H1 (cell line): ENCODE results near the gene CCDC148. TPM values are rescaled to one million over a fixed set of nuclear protein-coding genes. Genes with fewer than 3 reads are reported as not detected.

Source experiments
- CTCF ChIA-PET: fragments of 300-600 bp; sonication (Branson Sonifier 250); formaldehyde crosslinking; loops from one replicate; lab custom pipeline; 2021; ENCODE audit not compliant: partially characterized antibody; lab: Charles Lee
- POLR2A ChIA-PET: fragments of 300-600 bp; sonication (Branson Sonifier 250); formaldehyde crosslinking; loops from one replicate; lab custom pipeline; 2021; ENCODE audit warnings: inconsistent platforms; ENCODE audit not compliant: partially characterized antibody; lab: Charles Lee
- DNase-seq, 2 experiments: peaks; one replicate each; pipeline versions ENCODE4 v3.0.0 to v3.0.0-alpha.2; 2010 to 2022; ENCODE audit warnings: low spot score in 2 of 2, low read depth in 1 of 2, mixed read lengths in 1 of 2
- FAIRE-seq: peaks from 2 replicates; lab custom pipeline; 2011; peaks lifted over from hg19 to GRCh38; lab: Jason Lieb, UNC
- H2AFZ ChIP-seq: 2 replicates; pipeline ENCODE4 v1.8.1; 2012; ENCODE audit warnings: low read length, inconsistent platforms
- H2AK5ac ChIP-seq: 2 replicates; pipeline ENCODE4 v1.6.1; 2013; ENCODE audit warnings: low read depth, low read length
- H2BK120ac ChIP-seq: replicated peaks from 2 replicates; pipeline ENCODE3; 2013; ENCODE audit warnings: low read depth, low read length, inconsistent platforms
- H2BK12ac ChIP-seq: 2 replicates; pipeline ENCODE4 v1.6.1; 2013; ENCODE audit warnings: low read depth, low read length
- H2BK15ac ChIP-seq: 2 replicates; pipeline ENCODE4 v1.6.1; 2013; ENCODE audit warnings: low read length
- H2BK20ac ChIP-seq: 2 replicates; pipeline ENCODE4 v1.6.1; 2013; ENCODE audit warnings: low read length
- H2BK5ac ChIP-seq: 2 replicates; pipeline ENCODE4 v1.6.1; 2013; ENCODE audit warnings: low read depth, low read length
- H3K14ac ChIP-seq: 2 replicates; pipeline ENCODE4 v1.6.1; 2013; ENCODE audit warnings: inconsistent platforms; ENCODE audit not compliant: insufficient read length
- H3K18ac ChIP-seq: 2 replicates; pipeline ENCODE4 v1.6.1; 2013; ENCODE audit warnings: low read length; ENCODE audit errors: extremely low read depth
- H3K23ac ChIP-seq: 2 replicates; pipeline ENCODE4 v1.6.1; 2013; ENCODE audit warnings: inconsistent platforms; ENCODE audit not compliant: insufficient read length
- H3K23me2 ChIP-seq: 2 replicates; pipeline ENCODE4 v1.6.1; 2013; ENCODE audit warnings: low read depth, low read length
- H3K27ac ChIP-seq: 2 replicates; pipeline ENCODE4 v1.6.1; 2011; ENCODE audit warnings: low read depth, low read length, inconsistent platforms
- H3K27me3 ChIP-seq, 4 experiments: replicated peaks in 1 of 4; 1 replicate in 1 of 4; 2 replicates in 3 of 4; pipeline versions ENCODE4 v1.6.1 to v1.8.1; 2011 to 2013; ENCODE audit warnings: low read length in 3 of 4, mild to moderate bottlenecking in 3 of 4, inconsistent platforms in 2 of 4, mixed read lengths in 2 of 4, moderate library complexity in 1 of 4; ENCODE audit not compliant: control insufficient read depth in 3 of 4, insufficient read depth in 3 of 4; ENCODE audit errors: extremely low read depth in 1 of 4
- H3K36me3 ChIP-seq, 4 experiments: 2 replicates each; pipeline versions ENCODE4 v1.6.1 to v1.8.1; 2011 to 2013; ENCODE audit warnings: mild to moderate bottlenecking in 4 of 4, low read length in 3 of 4, moderate library complexity in 2 of 4, control low read depth in 1 of 4, inconsistent platforms in 1 of 4; ENCODE audit not compliant: insufficient read depth in 4 of 4, control insufficient read depth in 2 of 4
- H3K4ac ChIP-seq: replicated peaks from 2 replicates; pipeline ENCODE3; 2013; ENCODE audit warnings: low read length, low read depth, mixed read lengths, inconsistent platforms; ENCODE audit not compliant: insufficient read length
- H3K4me1 ChIP-seq, 4 experiments: replicated peaks in 1 of 4; 1 replicate in 1 of 4; 2 replicates in 3 of 4; pipeline versions ENCODE4 v1.6.1 to v1.8.1; 2011 to 2013; ENCODE audit warnings: low read length in 3 of 4, inconsistent platforms in 2 of 4, mixed read lengths in 1 of 4; ENCODE audit not compliant: insufficient read depth in 4 of 4, control insufficient read depth in 3 of 4
- H3K4me2 ChIP-seq, 2 experiments: 2 replicates each; pipeline versions ENCODE4 v1.6.1 to v1.8.1; 2011 to 2013; ENCODE audit warnings: low read depth in 2 of 2, low read length in 2 of 2, control low read depth in 1 of 2, inconsistent platforms in 1 of 2, mild to moderate bottlenecking in 1 of 2; ENCODE audit not compliant: insufficient read depth in 1 of 2
- H3K4me3 ChIP-seq, 4 experiments: fragments of 200-600, 300-600 bp in 1 of 4; sonication (generic), shearing (Covaris generic), sonication (Bioruptor Twin) in 1 of 4; 2 replicates each; pipeline versions ENCODE4 v1.5.1 to v1.8.1; 2011 to 2016; ENCODE audit warnings: low read length in 4 of 4, low read depth in 3 of 4, control low read depth in 2 of 4, inconsistent platforms in 2 of 4, mild to moderate bottlenecking in 2 of 4, mixed read lengths in 1 of 4, moderate library complexity in 1 of 4; ENCODE audit not compliant: insufficient read depth in 2 of 4; ENCODE audit errors: extremely low read depth in 1 of 4
- H3K56ac ChIP-seq: replicated peaks from 2 replicates; pipeline ENCODE3; 2013; ENCODE audit warnings: low read depth, mild to moderate bottlenecking, mixed read lengths, low read length, inconsistent platforms; ENCODE audit not compliant: insufficient read length
- H3K79me1 ChIP-seq: 2 replicates; pipeline ENCODE4 v1.6.1; 2013; ENCODE audit warnings: low read depth, low read length, control low read depth
- H3K79me2 ChIP-seq, 2 experiments: 2 replicates each; pipeline versions ENCODE4 v1.6.1 to v1.8.1; 2012 to 2013; ENCODE audit warnings: low read length in 2 of 2, mild to moderate bottlenecking in 2 of 2, inconsistent platforms in 1 of 2; ENCODE audit not compliant: insufficient read depth in 2 of 2, control insufficient read depth in 1 of 2
- H3K9ac ChIP-seq, 4 experiments: replicated peaks in 1 of 4; 1 replicate in 1 of 4; 2 replicates in 3 of 4; pipeline versions ENCODE4 v1.6.1 to v1.8.1; 2011 to 2013; ENCODE audit warnings: low read depth in 3 of 4, low read length in 3 of 4, control low read depth in 2 of 4, mild to moderate bottlenecking in 2 of 4, moderate library complexity in 2 of 4, inconsistent platforms in 1 of 4; ENCODE audit errors: extremely low read depth in 1 of 4
- H3K9me3 ChIP-seq, 2 experiments: 2 replicates each; pipeline versions ENCODE4 v1.6.1 to v1.8.1; 2012 to 2013; ENCODE audit warnings: mild to moderate bottlenecking in 2 of 2, moderate library complexity in 2 of 2, control low read depth in 1 of 2, inconsistent platforms in 1 of 2, low read depth in 1 of 2, low read length in 1 of 2, mixed read lengths in 1 of 2; ENCODE audit not compliant: insufficient read depth in 2 of 2
- H4K20me1 ChIP-seq, 2 experiments: replicated peaks in 1 of 2; 2 replicates each; pipeline versions ENCODE3 to v1.8.1; 2011 to 2013; ENCODE audit warnings: inconsistent platforms in 2 of 2, low read length in 2 of 2, mild to moderate bottlenecking in 1 of 2; ENCODE audit not compliant: insufficient read depth in 2 of 2, control insufficient read depth in 1 of 2
- H4K5ac ChIP-seq: 2 replicates; pipeline ENCODE4 v1.6.1; 2013; ENCODE audit warnings: low read length, low read depth, mixed read lengths, inconsistent platforms; ENCODE audit not compliant: insufficient read length
- H4K8ac ChIP-seq: 2 replicates; pipeline ENCODE4 v1.8.0; 2013; ENCODE audit warnings: mild to moderate bottlenecking, moderate library complexity, low read length, inconsistent platforms; ENCODE audit not compliant: insufficient read depth; ENCODE audit errors: extremely low read depth
- H4K91ac ChIP-seq: replicated peaks from 2 replicates; pipeline ENCODE3; 2013; ENCODE audit warnings: low read length, mixed read lengths, inconsistent platforms; ENCODE audit not compliant: insufficient read length
- BCL11A ChIP-seq, 2 experiments: IDR thresholded peaks; one replicate each; pipeline ENCODE4 v1.6.1; 2011; ENCODE audit warnings: low read depth in 2 of 2, low read length in 2 of 2, mild to moderate bottlenecking in 2 of 2
- CBX8 ChIP-seq: fragments of 300-800, 300-1000 bp; sonication (generic); IDR thresholded peaks from 2 replicates; pipeline ENCODE4 v1.7.1; 2016; ENCODE audit warnings: low read depth, low read length, borderline replicate concordance
- EZH2 ChIP-seq: fragments of 200-600 bp; sonication (generic); IDR thresholded peaks from 2 replicates; pipeline ENCODE4 v1.7.1; 2012; ENCODE audit warnings: low read depth, mild to moderate bottlenecking, moderate library complexity, low read length, inconsistent platforms; ENCODE audit not compliant: severe bottlenecking
- KDM5A ChIP-seq: fragments of 200-600 bp; IDR thresholded peaks from 2 replicates; pipeline ENCODE4 v1.7.1; 2012; ENCODE audit warnings: mild to moderate bottlenecking, low read length, inconsistent platforms, mixed read lengths
- MAFK ChIP-seq: IDR thresholded peaks from 2 replicates; pipeline ENCODE4 v1.6.1; 2012; ENCODE audit warnings: low read depth, mild to moderate bottlenecking, improper control_type of control experiment, low read length
- RFX5 ChIP-seq: IDR thresholded peaks from 2 replicates; pipeline ENCODE4 v1.6.1; 2011; ENCODE audit warnings: low read depth, low read length, improper control_type of control experiment, borderline replicate concordance
- SP1 ChIP-seq: IDR thresholded peaks from 2 replicates; pipeline ENCODE4 v1.6.1; 2011; ENCODE audit warnings: low read depth, low read length
- YY1 ChIP-seq: IDR thresholded peaks from 2 replicates; pipeline ENCODE4 v1.6.1; 2011; ENCODE audit warnings: low read depth, mild to moderate bottlenecking, low read length
- WGBS, 2 experiments: shearing (Covaris generic) in 1 of 2; methylation state at CpG; one replicate each; pipeline versions ENCODE4 v1.1.6 to v1.1.7; 2013 to 2015; ENCODE audit warnings: low lambda C conversion rate in 2 of 2, mixed read lengths in 2 of 2, inconsistent platforms in 1 of 2, low coverage in 1 of 2, missing lambda C conversion rate in 1 of 2; ENCODE audit not compliant: insufficient replicate concordance in 2 of 2, insufficient coverage in 1 of 2, insufficient read length in 1 of 2; ENCODE audit errors: extremely low coverage in 1 of 2, missing lambda C conversion rate in 1 of 2; 5-methylcytosine and 5-hydroxymethylcytosine counted together
- polyA plus RNA-seq, 7 experiments: library from polyadenylated mRNA; depleted of rRNA in 3 of 7; stranded (reverse) in 5 of 7; unstranded in 2 of 7; fragments of >200 nt in 5 of 7; fragments of 200-250 nt in 2 of 7; gene quantifications; 1 replicate in 5 of 7; 2 replicates in 1 of 7; 4 replicates in 1 of 7; pipeline versions ENCODE4 v1.2.1 to v1.2.3, GENCODE V29; 2011 to 2013; ENCODE audit warnings: missing spikeins in 2 of 7, mixed read lengths in 2 of 7
- total RNA-seq: library from RNA; stranded (reverse); fragmentation: NEBNext Ultra II Directional; extraction: Animal tissue kit (Norgen Biotek cat#: 25700); gene quantifications from 2 replicates; pipeline ENCODE4 v1.2.1, GENCODE V29; 2021

Gene CCDC148
- total and polyA plus RNA-seq, 2 of the 8 experiments (the other 6 are each of a cell fraction or from before 2014, with no cell fraction given), result 0.45 to 1.3 TPM

DNA sequence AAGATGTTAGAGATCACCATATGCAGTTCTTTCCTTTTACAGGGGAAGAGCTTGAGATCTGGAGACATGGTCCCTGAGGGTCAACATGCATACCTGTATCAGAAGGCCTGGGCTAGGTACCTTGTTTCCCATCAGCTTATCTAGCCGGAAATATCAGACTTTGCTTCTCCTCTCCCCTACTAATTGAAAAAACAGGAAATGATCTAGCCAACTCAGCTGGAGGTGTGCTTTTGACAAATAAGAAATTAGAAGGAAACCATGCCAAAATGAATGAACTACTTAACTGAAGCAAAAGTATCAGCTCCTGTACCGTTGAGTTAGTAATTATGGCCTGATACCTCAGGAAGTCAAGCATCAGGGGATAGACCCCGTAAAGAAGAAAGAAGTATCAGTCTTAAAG is 20.6 kb upstream of the CCDC148 start:
- H3K4ac ChIP-seq, result no peak overlapping the region
- WGBS, 2 experiments, result 90% methylated on average over 3 of the region's 3 CpGs; no CpG with 5 or more reads in 1 of the 2 experiments
- H2BK120ac ChIP-seq, result no peak overlapping the region
- no peak overlapping the region for H4K91ac ChIP-seq
- no peaks in the 10 kb centered on the region for H3K27me3 ChIP-seq
- H3K27ac ChIP-seq, result no peak overlapping the region
- H2AK5ac ChIP-seq, result no peak overlapping the region
- H2AFZ ChIP-seq, result no peak overlapping the region
- no peak overlapping the region for H4K8ac ChIP-seq
- no peak overlapping the region for H3K23ac ChIP-seq
- no peak overlapping the region for H2BK12ac ChIP-seq
- peaks cover 0 to 4% (median 0%) of the 10 kb centered on the region in 4 experiments; a peak in 2 of 8 replicates for H3K36me3 ChIP-seq
- H4K20me1 ChIP-seq, result peaks cover 4 to 6% of the 10 kb centered on the region in 2 experiments
- no peak overlapping the region for H2BK5ac ChIP-seq
- H3K18ac ChIP-seq, result no peak overlapping the region
- POLR2A ChIA-PET, result interaction anchor here (0.9 to 2.0 kb wide), 2 partner anchors 11 to 19 kb away, joined by 3 to 9 read pairs; no protein-coding TSS in a partner anchor
- no peaks in the 10 kb centered on the region for H3K79me1 ChIP-seq
- no peak overlapping the region for H2BK15ac ChIP-seq
- H3K9ac ChIP-seq, result no peak overlapping the region
- no peaks in the 10 kb centered on the region for H3K9me3 ChIP-seq
- no peak overlapping the region for H2BK20ac ChIP-seq
- H3K79me2 ChIP-seq, result peaks cover 0 to 60% of the 10 kb centered on the region in 2 experiments; a peak in 2 of 4 replicates
- H3K4me2 ChIP-seq, result no peak overlapping the region
- H3K23me2 ChIP-seq, result no peaks in the 10 kb centered on the region
- H3K4me3 ChIP-seq, result no peak overlapping the region
- H3K56ac ChIP-seq, result no peak overlapping the region
- no peak overlapping the region for H4K5ac ChIP-seq
- no peak for FAIRE-seq
- TF ChIP-seq MAFK (no peak), SP1 (no peak), EZH2 (no peak), BCL11A (IDR thresholded peaks at IDR 0.05; ENCODE audit: low read depth in 2 of 2, low read length in 2 of 2) (no peak), CBX8 (no peak), YY1 (no peak), KDM5A (no peak), RFX5 (no peak)
- DNase-seq, result no peak
- CTCF ChIA-PET, result interaction anchor here (0.7 to 7.1 kb wide), 4 partner anchors 9 to 62 kb away, joined by 3 to 58 read pairs (median 4); no protein-coding TSS in a partner anchor
- H3K4me1 ChIP-seq, result peaks cover 0 to 7% (median 2%) of the 10 kb centered on the region in 4 experiments; a peak in 2 of 7 replicates
- no peak overlapping the region for H3K14ac ChIP-seq
